ENCODE data around the gene NKAIN2. TPM values are rescaled to one million over a fixed set of nuclear protein-coding genes. Genes with fewer than 3 reads are reported as not detected.
"Not testable (repeated sequence)": the region's sequence is repeated elsewhere in the genome, so short reads cannot be mapped to it uniquely, and the experiment has no call there.

The NKAIN2 gene
- total RNA-seq, 1 experiment from 2014 or later, result not detected

GRCh38 chr6:124433387-124434160 is 629.9 kb downstream of the NKAIN2 start:
- DNase-seq (ENCODE audit: low read depth), result no peak

- DNase-seq (ENCODE audit: low read depth), result no peak
Observed at GRCh38 chr6:124434421-124434820, 630.8 kb downstream of the NKAIN2 start.

- DNase-seq (ENCODE audit: low read depth), result no peak
Observed at GRCh38 chr6:124436803-124437202, 633.1 kb downstream of the NKAIN2 start.

GRCh38 chr6:124438546-124439065 is 634.9 kb downstream of the NKAIN2 start:
- DNase-seq (ENCODE audit: low read depth), result no peak

- no peak for DNase-seq (ENCODE audit: low read depth)
Observed at GRCh38 chr6:124441450-124441849, 637.8 kb downstream of the NKAIN2 start.

- no peak for DNase-seq (ENCODE audit: low read depth)
Observed at GRCh38 chr6:124443541-124443940, 639.9 kb downstream of the NKAIN2 start.

- no peak for DNase-seq (ENCODE audit: low read depth)
Observed at GRCh38 chr6:124445581-124445980, 641.9 kb downstream of the NKAIN2 start.

GRCh38 chr6:124446961-124447360 is 643.3 kb downstream of the NKAIN2 start:
- no peak for DNase-seq (ENCODE audit: low read depth)

- no peak for DNase-seq (ENCODE audit: low read depth)
Observed at GRCh38 chr6:124459268-124459667, 655.6 kb downstream of the NKAIN2 start.

GRCh38 chr6:124462750-124463149 is 659.1 kb downstream of the NKAIN2 start:
- no peak for DNase-seq (ENCODE audit: low read depth)

- no peak for DNase-seq (ENCODE audit: low read depth)
Observed at GRCh38 chr6:124463271-124463670, 659.6 kb downstream of the NKAIN2 start.

- DNase-seq (ENCODE audit: low read depth), result not testable (repeated sequence)
Observed at GRCh38 chr6:124464600-124464999, 660.9 kb downstream of the NKAIN2 start.

- DNase-seq (ENCODE audit: low read depth), result no peak
Observed at GRCh38 chr6:124466949-124467348, 663.3 kb downstream of the NKAIN2 start.

GRCh38 chr6:124467366-124467765 is 663.7 kb downstream of the NKAIN2 start:
- no peak for DNase-seq (ENCODE audit: low read depth)

- no peak for DNase-seq (ENCODE audit: low read depth)
Observed at GRCh38 chr6:124470803-124471202, 667.1 kb downstream of the NKAIN2 start.

- no peak for DNase-seq (ENCODE audit: low read depth)
Observed at GRCh38 chr6:124475176-124475575, 671.5 kb downstream of the NKAIN2 start.

- DNase-seq (ENCODE audit: low read depth), result no peak
Observed at GRCh38 chr6:124478906-124479305, 675.2 kb downstream of the NKAIN2 start.

- no peak for DNase-seq (ENCODE audit: low read depth)
Observed at GRCh38 chr6:124479991-124480430, 676.3 kb downstream of the NKAIN2 start.

GRCh38 chr6:124482071-124482491 is 678.4 kb downstream of the NKAIN2 start:
- no peak for DNase-seq (ENCODE audit: low read depth)

- DNase-seq (ENCODE audit: low read depth), result peak; percentile 18
Observed at GRCh38 chr6:124487623-124488431, 684.2 kb downstream of the NKAIN2 start.

GRCh38 chr6:124490122-124490521 is 686.5 kb downstream of the NKAIN2 start:
- DNase-seq (ENCODE audit: low read depth), result peak; percentile 43

GRCh38 chr6:124493259-124493658 is 689.6 kb downstream of the NKAIN2 start:
- no peak for DNase-seq (ENCODE audit: low read depth)
